Spinal cord (tissue), 10 donors: ENCODE data around the gene VSTM1. TPM values are rescaled to one million over a fixed set of nuclear protein-coding genes. Genes with fewer than 3 reads are reported as not detected.

Experiments used
- DNase-seq, 6 donors: peaks; one replicate each; pipeline versions ENCODE4 v3.0.0 to v3.0.0-alpha.2; 2013 to 2015; ENCODE audit warnings: low spot score in 6 of 6, low read depth in 4 of 6
- H3K27ac ChIP-seq: one replicate; pipeline ENCODE4 v1.5.1; 2013; ENCODE audit warnings: low read depth, low read length, control low read depth
- H3K27me3 ChIP-seq: one replicate; pipeline ENCODE4 v1.6.1; 2013; ENCODE audit warnings: low read length; ENCODE audit not compliant: control insufficient read depth, insufficient read depth
- H3K36me3 ChIP-seq: one replicate; pipeline ENCODE4 v1.6.1; 2013; ENCODE audit warnings: low read length; ENCODE audit not compliant: control insufficient read depth, insufficient read depth
- H3K4me1 ChIP-seq: one replicate; pipeline ENCODE4 v1.6.1; 2013; ENCODE audit warnings: low read length; ENCODE audit not compliant: control insufficient read depth, insufficient read depth
- H3K4me3 ChIP-seq: one replicate; pipeline ENCODE4 v1.5.1; 2013; ENCODE audit warnings: low read depth, low read length, control low read depth
- H3K9me3 ChIP-seq: one replicate; pipeline ENCODE4 v1.6.1; 2013; ENCODE audit warnings: low read length; ENCODE audit not compliant: control insufficient read depth, insufficient read depth
- WGBS: methylation state at CpG from one replicate; pipeline ENCODE4 v1.1.5; 2013; ENCODE audit warnings: missing lambda C conversion rate; ENCODE audit not compliant: insufficient coverage; 5-methylcytosine and 5-hydroxymethylcytosine counted together
- polyA plus RNA-seq, 2 donors: library from polyadenylated mRNA; unstranded; fragments of 120-200 nt; gene quantifications; one replicate each; pipeline ENCODE4 v1.2.1, GENCODE V29; 2013; ENCODE audit not compliant: insufficient read length in 2 of 2
- total RNA-seq, 2 donors: library from RNA; depleted of rRNA in 1 of 2; stranded (reverse); fragments of 120-200 nt in 1 of 2; fragments of >200 nt in 1 of 2; gene quantifications; one replicate each; pipeline versions ENCODE4 v1.2.3 to v1.2.4, GENCODE V29; 2013 to 2014
- donor health status: healthy.

The VSTM1 gene
- total and polyA plus RNA-seq, 4 donors, result 0.28 to 1.8 (median 0.76) TPM

GRCh38 chr19:54077334-54077733 lies 13.6 kb upstream of the VSTM1 start:
- Histone ChIP-seq H3K27ac (no peak overlapping the region), H3K4me1 (no peaks in the 10 kb centered on the region), H3K9me3 (peaks cover 3% of the 10 kb centered on the region), H3K27me3 (no peaks in the 10 kb centered on the region), H3K4me3 (no peak overlapping the region), H3K36me3 (no peaks in the 10 kb centered on the region)
- no peak for DNase-seq
- WGBS, result no CpG with 5 or more reads among the region's 5 CpGs

DNA sequence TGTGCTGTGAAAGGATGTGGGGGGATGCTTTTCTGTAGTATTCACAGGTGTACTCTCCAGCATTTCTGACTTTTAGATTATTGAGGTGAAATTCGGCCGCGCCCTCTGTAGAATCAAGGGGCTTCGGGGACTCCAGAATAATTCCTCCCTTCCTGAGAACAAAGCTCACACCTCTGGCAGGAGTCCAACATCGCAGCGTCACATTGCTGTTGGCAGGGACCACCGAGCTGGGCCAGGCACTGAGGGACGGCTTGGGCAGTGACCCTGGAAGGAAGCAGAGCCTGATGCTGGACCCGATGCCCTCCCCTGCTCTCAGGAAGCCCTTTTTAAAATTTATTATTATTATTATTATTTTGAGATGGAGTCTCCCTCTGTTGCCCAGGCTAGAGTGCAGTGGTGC lies 11.2 kb upstream of the VSTM1 start:
- no peaks in the 10 kb centered on the region for H3K9me3 ChIP-seq
- H3K27ac ChIP-seq, result no peak overlapping the region
- H3K4me1 ChIP-seq, result no peaks in the 10 kb centered on the region
- no peak for DNase-seq
- H3K4me3 ChIP-seq, result no peak overlapping the region
- WGBS, result 43% methylated on average over 5 of the region's 9 CpGs
- H3K36me3 ChIP-seq, result no peaks in the 10 kb centered on the region
- H3K27me3 ChIP-seq, result no peaks in the 10 kb centered on the region

DNA sequence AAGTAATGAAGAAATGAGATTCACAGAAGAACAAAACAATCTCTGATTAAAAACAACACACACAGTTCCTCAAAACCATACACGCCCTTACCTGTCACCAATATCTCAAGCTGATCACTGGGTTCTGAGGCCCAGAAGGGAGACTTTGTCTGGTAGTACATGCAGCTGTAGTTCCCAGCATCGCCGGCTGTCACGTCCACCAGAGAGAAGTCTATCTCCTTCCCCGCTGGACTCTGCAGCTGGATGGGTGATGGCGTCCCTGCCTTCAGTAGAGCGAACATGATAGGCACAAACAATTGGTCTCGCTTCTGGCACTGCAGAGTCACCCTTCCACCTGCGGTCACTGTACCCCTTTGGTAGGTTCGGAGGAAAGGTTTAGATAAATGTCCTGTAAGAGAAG lies 10.1 kb upstream of the VSTM1 start:
- no peaks in the 10 kb centered on the region for H3K27me3 ChIP-seq
- H3K27ac ChIP-seq, result no peak overlapping the region
- 93% methylated on average over 9 of the region's 10 CpGs for WGBS
- H3K36me3 ChIP-seq, result no peaks in the 10 kb centered on the region
- DNase-seq, result no peak
- H3K4me1 ChIP-seq, result no peaks in the 10 kb centered on the region
- H3K9me3 ChIP-seq, result no peaks in the 10 kb centered on the region
- H3K4me3 ChIP-seq, result no peak overlapping the region

DNA sequence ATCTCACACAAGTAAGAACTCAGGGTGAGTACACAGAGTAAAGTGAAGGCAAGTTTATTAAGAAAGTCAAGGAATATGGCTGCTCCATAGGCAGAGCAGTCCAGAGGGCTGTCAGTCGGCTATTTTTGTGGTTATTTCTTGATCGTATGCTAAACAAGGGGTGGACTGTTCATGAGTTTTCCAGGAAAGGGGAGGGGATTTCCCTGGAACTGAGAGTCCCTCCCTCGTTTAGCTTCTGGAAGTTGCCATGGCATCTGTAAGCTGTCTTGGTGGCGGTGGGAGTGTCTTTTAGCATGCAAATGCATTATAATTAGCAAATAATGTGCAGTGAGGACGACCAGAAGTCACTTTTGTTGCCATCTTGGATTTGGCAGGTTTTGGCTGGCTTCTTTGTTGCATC lies 5.8 kb upstream of the VSTM1 start:
- WGBS, result 54% methylated on average over 5 of the region's 5 CpGs

DNA sequence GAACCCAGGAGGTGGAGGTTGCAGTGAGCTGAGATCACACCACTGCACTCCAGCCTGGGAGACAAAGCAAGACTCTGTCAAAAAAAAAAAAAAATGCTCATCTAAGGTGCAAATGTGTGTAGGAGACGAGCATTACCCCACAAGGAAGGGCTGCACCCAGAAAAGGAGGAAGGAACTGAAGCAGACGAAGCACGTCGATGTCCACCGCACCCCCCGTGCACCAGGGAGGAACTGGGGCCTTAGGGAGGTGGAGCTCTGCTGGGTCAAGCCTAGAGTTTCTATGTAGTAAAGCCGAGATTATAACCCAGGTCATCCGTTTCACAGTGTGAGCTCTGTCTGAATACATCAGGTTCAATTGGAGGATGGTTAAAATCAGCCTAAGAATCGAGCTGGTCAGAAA lies 1.1 kb downstream of the VSTM1 start:
- no peaks in the 10 kb centered on the region for H3K4me1 ChIP-seq
- H3K36me3 ChIP-seq, result no peaks in the 10 kb centered on the region
- no peaks in the 10 kb centered on the region for H3K9me3 ChIP-seq
- DNase-seq, result no peak
- 75% methylated on average over 9 of the region's 9 CpGs for WGBS
- no peak overlapping the region for H3K27ac ChIP-seq
- no peak overlapping the region for H3K4me3 ChIP-seq
- no peaks in the 10 kb centered on the region for H3K27me3 ChIP-seq

More for the DNA sequence above, 5.8 kb upstream of the VSTM1 start:
- no peak overlapping the region for H3K27ac ChIP-seq
- H3K9me3 ChIP-seq, result no peaks in the 10 kb centered on the region
- no peak for DNase-seq
- H3K4me1 ChIP-seq, result no peaks in the 10 kb centered on the region
- H3K4me3 ChIP-seq, result no peak overlapping the region
- no peaks in the 10 kb centered on the region for H3K27me3 ChIP-seq
- no peaks in the 10 kb centered on the region for H3K36me3 ChIP-seq

DNA sequence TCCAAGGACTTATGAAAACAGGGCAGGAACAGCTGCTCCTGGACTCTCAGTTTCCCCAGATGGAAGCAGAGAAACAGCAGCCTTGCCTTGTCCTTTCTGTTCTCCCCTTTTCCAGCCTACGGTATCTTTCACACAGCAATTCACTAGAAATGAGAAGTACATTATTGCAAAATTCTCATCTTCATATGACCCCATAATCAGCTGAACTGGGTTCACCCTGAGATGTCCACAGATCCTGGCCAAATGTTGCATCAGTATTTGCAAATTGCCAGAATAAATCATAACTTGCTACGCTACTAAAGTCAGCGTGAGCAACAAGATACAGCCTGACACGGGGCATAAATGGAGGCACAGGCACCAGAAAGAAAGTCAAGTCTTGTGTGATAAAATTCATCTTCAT lies 16.1 kb downstream of the VSTM1 start:
- Histone ChIP-seq H3K9me3 (no peaks in the 10 kb centered on the region), H3K27me3 (peaks cover 8% of the 10 kb centered on the region), H3K4me3 (no peak overlapping the region), H3K36me3 (no peaks in the 10 kb centered on the region), H3K4me1 (no peaks in the 10 kb centered on the region), H3K27ac (no peak overlapping the region)
- DNase-seq, result no peak
- WGBS, result 89% methylated on average over 3 of the region's 4 CpGs

DNA sequence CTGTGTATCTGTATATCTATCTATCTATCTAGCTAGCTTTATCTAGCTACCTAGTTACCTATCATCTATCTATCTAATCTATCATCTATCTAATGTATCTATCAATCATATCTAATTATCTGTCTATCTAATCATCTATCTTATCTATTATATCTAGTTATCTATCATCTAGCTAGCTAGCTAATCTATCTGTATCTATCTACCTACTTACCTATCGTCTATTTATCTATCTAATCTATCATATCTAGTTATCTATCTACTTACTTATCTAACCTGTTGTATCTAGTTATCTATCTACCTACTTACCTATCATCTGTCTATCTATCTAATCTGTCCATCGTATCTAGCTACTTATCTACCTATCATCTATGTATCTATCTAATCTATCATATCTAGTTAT lies 17.9 kb downstream of the VSTM1 start:
- H3K36me3 ChIP-seq, result no peaks in the 10 kb centered on the region
- WGBS, result no CpG with 5 or more reads among the region's 2 CpGs
- no peaks in the 10 kb centered on the region for H3K9me3 ChIP-seq
- peaks cover 8% of the 10 kb centered on the region for H3K27me3 ChIP-seq
- DNase-seq, result no peak
- no peak overlapping the region for H3K4me3 ChIP-seq
- no peak overlapping the region for H3K27ac ChIP-seq
- H3K4me1 ChIP-seq, result no peaks in the 10 kb centered on the region

DNA sequence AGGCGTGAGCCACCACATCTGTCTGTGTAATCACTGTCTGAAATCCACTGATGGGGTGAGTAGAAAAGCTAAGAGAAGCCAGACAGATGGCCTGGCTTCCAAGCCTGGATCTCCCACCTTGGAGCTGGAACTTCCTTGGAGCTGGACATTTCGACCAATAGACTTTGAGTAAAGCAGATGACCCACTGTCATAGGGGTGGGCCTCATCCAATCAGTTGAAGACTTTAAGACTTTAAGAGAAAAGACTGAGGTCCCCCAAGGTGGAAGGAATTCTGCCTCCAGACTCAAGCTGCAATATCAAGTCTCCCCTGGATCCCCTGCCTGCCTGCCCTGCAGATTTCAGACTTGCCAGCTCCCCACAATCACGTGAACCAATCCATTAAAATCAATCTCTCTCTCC lies 20.7 kb downstream of the VSTM1 start:
- Histone ChIP-seq H3K27ac (no peak overlapping the region), H3K36me3 (no peaks in the 10 kb centered on the region), H3K4me3 (no peak overlapping the region), H3K4me1 (no peaks in the 10 kb centered on the region), H3K9me3 (no peaks in the 10 kb centered on the region), H3K27me3 (peaks cover 8% of the 10 kb centered on the region)
- 88% methylated on average over 1 of the region's 3 CpGs for WGBS
- no peak for DNase-seq

DNA sequence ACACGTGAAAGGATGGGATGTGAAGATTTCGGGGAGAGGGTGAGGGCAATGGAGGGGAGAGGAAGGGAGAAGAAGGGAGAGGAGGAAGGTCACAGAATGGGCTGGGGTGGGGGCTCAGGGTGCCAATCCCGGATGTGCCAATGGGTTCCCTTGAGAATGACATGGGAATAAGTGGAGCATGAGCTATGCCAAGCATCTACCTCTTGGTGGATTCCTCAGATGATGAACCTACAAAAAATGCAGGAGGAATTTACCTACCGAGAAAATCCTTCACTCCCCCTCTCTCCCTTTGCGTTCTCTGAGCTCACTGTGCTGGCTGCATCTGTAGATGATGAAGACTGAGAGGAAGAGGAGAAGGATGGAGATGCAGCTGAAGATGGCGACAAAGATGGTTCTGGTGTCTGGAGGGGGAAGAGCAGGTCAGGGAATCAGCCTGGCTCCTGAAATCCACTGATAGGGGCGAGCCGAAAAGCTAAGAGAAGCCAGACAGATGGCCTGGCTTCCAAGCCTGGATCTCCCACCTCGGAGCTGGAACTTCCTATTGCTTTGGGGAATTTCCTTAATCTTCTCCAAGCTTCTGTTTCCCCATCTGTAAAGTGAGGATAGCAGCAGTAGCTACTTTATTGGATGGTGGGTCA lies 21.6 kb downstream of the VSTM1 start:
- no peak overlapping the region for H3K4me3 ChIP-seq
- DNase-seq, result no peak
- H3K4me1 ChIP-seq, result no peaks in the 10 kb centered on the region
- H3K9me3 ChIP-seq, result no peaks in the 10 kb centered on the region
- H3K27me3 ChIP-seq, result peaks cover 8% of the 10 kb centered on the region
- no peaks in the 10 kb centered on the region for H3K36me3 ChIP-seq
- no peak overlapping the region for H3K27ac ChIP-seq
- whole genome bisulfite sequencing, result 70% methylated on average over 4 of the region's 9 CpGs

DNA sequence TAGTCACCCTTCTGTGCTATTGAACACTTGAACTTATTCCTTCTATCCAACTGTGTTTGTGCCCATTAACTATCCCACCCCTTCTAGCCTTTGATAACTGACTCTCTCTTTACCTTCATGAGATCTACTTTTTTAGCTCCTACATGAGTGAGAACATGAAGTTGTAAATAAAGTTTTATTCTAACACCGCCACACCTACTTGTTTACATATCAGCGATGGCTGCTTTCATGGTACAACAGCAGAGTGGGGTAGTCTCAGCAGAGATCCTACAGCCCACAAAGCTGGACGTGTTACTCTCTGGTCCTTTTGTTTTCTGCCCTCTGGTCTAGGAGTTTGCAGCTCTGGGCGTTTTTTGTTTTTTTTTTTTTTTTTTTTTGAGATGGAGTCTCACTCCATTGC lies 23.7 kb downstream of the VSTM1 start:
- Histone ChIP-seq H3K27ac (no peak overlapping the region), H3K4me1 (no peaks in the 10 kb centered on the region), H3K4me3 (no peak overlapping the region), H3K9me3 (no peaks in the 10 kb centered on the region), H3K27me3 (peaks cover 2% of the 10 kb centered on the region), H3K36me3 (no peaks in the 10 kb centered on the region)
- no peak for DNase-seq
- WGBS, result 67% methylated on average over 3 of the region's 4 CpGs
